HL-60 (cell line): ENCODE measurements around the gene SEC16B.

Source experiments
- GABPA ChIP-seq: IDR thresholded peaks from 2 replicates; pipeline ENCODE4 v1.6.1; 2012; ENCODE audit warnings: low read depth
- POLR2AphosphoS5 ChIP-seq: IDR thresholded peaks from 2 replicates; pipeline ENCODE4 v1.6.1; 2012; ENCODE audit warnings: low read depth
- TF ChIP-seq, protein P1 (sequence below): IDR thresholded peaks from one replicate; pipeline ENCODE4 v1.5.1; 2011; ENCODE audit warnings: low read length, control low read depth, inconsistent platforms; ENCODE audit not compliant: insufficient read depth
- TF ChIP-seq, protein P2 (sequence below): IDR thresholded peaks from 2 replicates; pipeline ENCODE4 v1.6.1; 2012; ENCODE audit warnings: low read depth; ENCODE audit not compliant: insufficient replicate concordance

GRCh38 chr1:177897281-177897997, 72.4 kb downstream of the SEC16B start:
- TF ChIP-seq, protein P1, sequence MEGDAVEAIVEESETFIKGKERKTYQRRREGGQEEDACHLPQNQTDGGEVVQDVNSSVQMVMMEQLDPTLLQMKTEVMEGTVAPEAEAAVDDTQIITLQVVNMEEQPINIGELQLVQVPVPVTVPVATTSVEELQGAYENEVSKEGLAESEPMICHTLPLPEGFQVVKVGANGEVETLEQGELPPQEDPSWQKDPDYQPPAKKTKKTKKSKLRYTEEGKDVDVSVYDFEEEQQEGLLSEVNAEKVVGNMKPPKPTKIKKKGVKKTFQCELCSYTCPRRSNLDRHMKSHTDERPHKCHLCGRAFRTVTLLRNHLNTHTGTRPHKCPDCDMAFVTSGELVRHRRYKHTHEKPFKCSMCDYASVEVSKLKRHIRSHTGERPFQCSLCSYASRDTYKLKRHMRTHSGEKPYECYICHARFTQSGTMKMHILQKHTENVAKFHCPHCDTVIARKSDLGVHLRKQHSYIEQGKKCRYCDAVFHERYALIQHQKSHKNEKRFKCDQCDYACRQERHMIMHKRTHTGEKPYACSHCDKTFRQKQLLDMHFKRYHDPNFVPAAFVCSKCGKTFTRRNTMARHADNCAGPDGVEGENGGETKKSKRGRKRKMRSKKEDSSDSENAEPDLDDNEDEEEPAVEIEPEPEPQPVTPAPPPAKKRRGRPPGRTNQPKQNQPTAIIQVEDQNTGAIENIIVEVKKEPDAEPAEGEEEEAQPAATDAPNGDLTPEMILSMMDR = no peak
- no peak for TF ChIP-seq POLR2AphosphoS5
- TF ChIP-seq, protein P2, sequence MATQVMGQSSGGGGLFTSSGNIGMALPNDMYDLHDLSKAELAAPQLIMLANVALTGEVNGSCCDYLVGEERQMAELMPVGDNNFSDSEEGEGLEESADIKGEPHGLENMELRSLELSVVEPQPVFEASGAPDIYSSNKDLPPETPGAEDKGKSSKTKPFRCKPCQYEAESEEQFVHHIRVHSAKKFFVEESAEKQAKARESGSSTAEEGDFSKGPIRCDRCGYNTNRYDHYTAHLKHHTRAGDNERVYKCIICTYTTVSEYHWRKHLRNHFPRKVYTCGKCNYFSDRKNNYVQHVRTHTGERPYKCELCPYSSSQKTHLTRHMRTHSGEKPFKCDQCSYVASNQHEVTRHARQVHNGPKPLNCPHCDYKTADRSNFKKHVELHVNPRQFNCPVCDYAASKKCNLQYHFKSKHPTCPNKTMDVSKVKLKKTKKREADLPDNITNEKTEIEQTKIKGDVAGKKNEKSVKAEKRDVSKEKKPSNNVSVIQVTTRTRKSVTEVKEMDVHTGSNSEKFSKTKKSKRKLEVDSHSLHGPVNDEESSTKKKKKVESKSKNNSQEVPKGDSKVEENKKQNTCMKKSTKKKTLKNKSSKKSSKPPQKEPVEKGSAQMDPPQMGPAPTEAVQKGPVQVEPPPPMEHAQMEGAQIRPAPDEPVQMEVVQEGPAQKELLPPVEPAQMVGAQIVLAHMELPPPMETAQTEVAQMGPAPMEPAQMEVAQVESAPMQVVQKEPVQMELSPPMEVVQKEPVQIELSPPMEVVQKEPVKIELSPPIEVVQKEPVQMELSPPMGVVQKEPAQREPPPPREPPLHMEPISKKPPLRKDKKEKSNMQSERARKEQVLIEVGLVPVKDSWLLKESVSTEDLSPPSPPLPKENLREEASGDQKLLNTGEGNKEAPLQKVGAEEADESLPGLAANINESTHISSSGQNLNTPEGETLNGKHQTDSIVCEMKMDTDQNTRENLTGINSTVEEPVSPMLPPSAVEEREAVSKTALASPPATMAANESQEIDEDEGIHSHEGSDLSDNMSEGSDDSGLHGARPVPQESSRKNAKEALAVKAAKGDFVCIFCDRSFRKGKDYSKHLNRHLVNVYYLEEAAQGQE = no peak
- TF ChIP-seq GABPA = no peak
